EH (cell line): ENCODE results near the gene MARCHF6.
A peak's percentile ranks its signal among the peaks of the same experiment; 100 is the strongest.
"Not testable (repeated sequence)": the region's sequence is repeated elsewhere in the genome, so short reads cannot be mapped to it uniquely, and the experiment has no call there.

Experiments
- DNase-seq: peaks from one replicate; pipeline ENCODE4 v3.0.0-alpha.2; 2015; ENCODE audit warnings: low read depth

MARCHF6 gene

GRCh38 chr5:10351919-10352318 is 1.6 kb upstream of the MARCHF6 start:
- no peak for DNase-seq

- peak; percentile 57 for DNase-seq
Measured at GRCh38 chr5:10352430-10353240, 860 bp upstream of the MARCHF6 start.

GRCh38 chr5:10354048-10354872 is 765 bp downstream of the MARCHF6 start:
- peak; percentile 53 for DNase-seq

GRCh38 chr5:10355071-10355889 is 1.8 kb downstream of the MARCHF6 start:
- peak; percentile 89 for DNase-seq

- DNase-seq, result no peak
Measured at GRCh38 chr5:10358999-10359398, 5.5 kb downstream of the MARCHF6 start.

- no peak for DNase-seq
Measured at GRCh38 chr5:10360686-10361085, 7.2 kb downstream of the MARCHF6 start.

- DNase-seq, result no peak
Measured at GRCh38 chr5:10363519-10364185, 10.2 kb downstream of the MARCHF6 start.

GRCh38 chr5:10364186-10364689 is 10.7 kb downstream of the MARCHF6 start:
- no peak for DNase-seq

- no peak for DNase-seq
Measured at GRCh38 chr5:10365782-10366181, 12.3 kb downstream of the MARCHF6 start.

- DNase-seq, result peak; percentile 77
Measured at GRCh38 chr5:10366310-10367272, 13.1 kb downstream of the MARCHF6 start.

- DNase-seq, result peak; percentile 34
Measured at GRCh38 chr5:10367579-10367978, 14.1 kb downstream of the MARCHF6 start.

GRCh38 chr5:10370931-10371330 is 17.4 kb downstream of the MARCHF6 start:
- DNase-seq, result no peak

GRCh38 chr5:10371369-10371768 is 17.9 kb downstream of the MARCHF6 start:
- DNase-seq, result not testable (repeated sequence)

- peak; percentile 21 for DNase-seq
Measured at GRCh38 chr5:10372726-10373709, 19.5 kb downstream of the MARCHF6 start.

GRCh38 chr5:10374046-10375022 is 20.8 kb downstream of the MARCHF6 start:
- no peak for DNase-seq

GRCh38 chr5:10375146-10375545 is 21.7 kb downstream of the MARCHF6 start:
- DNase-seq, result not testable (repeated sequence)

GRCh38 chr5:10376544-10376943 is 23.0 kb downstream of the MARCHF6 start:
- DNase-seq, result no peak

GRCh38 chr5:10377081-10377480 is 23.6 kb downstream of the MARCHF6 start:
- DNase-seq, result no peak
